ENCODE results near the gene ACACA. TPM values are rescaled to one million over a fixed set of nuclear protein-coding genes. Genes with fewer than 3 reads are reported as not detected.

Gene ACACA
- total and polyA plus RNA-seq, 2 donors (not counting 3 experiments of a cell fraction or from before 2014, with no cell fraction given): 55.3 to 124 TPM

DNA sequence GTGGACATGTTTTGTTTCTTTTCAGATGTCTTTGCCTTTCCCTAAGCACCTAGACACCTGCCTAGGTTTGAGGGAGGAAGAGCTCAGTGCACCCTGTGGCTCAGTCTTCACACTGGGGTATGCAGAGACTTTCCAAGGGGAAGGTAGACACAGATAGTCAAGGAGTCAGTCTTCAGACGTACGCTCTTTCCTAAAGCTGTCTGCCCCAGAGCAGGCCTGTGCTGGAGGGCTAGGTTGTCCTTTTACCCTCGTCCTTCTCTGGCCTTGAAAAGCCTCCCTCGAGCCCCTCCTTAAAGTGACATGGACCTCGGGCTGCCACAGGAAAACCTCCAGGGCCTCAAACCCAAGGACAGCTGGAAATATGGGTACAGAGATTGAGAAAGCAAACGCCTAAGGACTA, 354.2 kb downstream of the ACACA start:
- FAIRE-seq: no peak

More for the DNA sequence above, 354.2 kb downstream of the ACACA start:
- BruUV-seq (replicated peaks): no TSS peak
- Histone ChIP-seq H3K4me1 (ENCODE audit: control insufficient read depth, extremely low read depth, insufficient read depth, low read length) (no peaks in the 10 kb centered on the region), H3K79me2 (ENCODE audit: control insufficient read depth, insufficient read depth, low read length) (no peaks in the 10 kb centered on the region), H3K4me2 (ENCODE audit: insufficient read depth, low read length) (no peak overlapping the region), H3K9ac (replicated peaks; ENCODE audit: extremely low read depth, insufficient read depth, low read length) (no peak overlapping the region), H3K9me1 (replicated peaks; ENCODE audit: control insufficient read depth, extremely low read depth, insufficient read depth, low read length) (no peaks in the 10 kb centered on the region), H3K27me3 (ENCODE audit: control insufficient read depth in 2 of 2, insufficient read depth in 2 of 2, low read length in 2 of 2) (no peaks in the 10 kb centered on the region), H3K4me3 (replicated peaks in 1 of 3; ENCODE audit: insufficient read depth in 1 of 3, low read depth in 1 of 3, low read length in 3 of 3) (no peak overlapping the region), H4K20me1 (replicated peaks; ENCODE audit: control insufficient read depth, extremely low read depth, insufficient read depth, low read length) (no peaks in the 10 kb centered on the region), H3K27ac (ENCODE audit: insufficient read depth, low read depth, low read length) (no peak overlapping the region), H3K36me3 (ENCODE audit: control insufficient read depth in 2 of 2, extremely low read depth in 1 of 2, insufficient read depth in 2 of 2, low read length in 2 of 2) (peaks cover 0 to 8% of the 10 kb centered on the region in 2 experiments), H2AFZ (ENCODE audit: low read depth, low read length) (no peak overlapping the region), H3K9me3 (replicated peaks; ENCODE audit: control insufficient read depth, insufficient read depth, low read length) (no peaks in the 10 kb centered on the region)
- DNase-seq (ENCODE audit: low read depth, low spot score): no peak
- POLR2A ChIA-PET: no interaction called here
- dilution Hi-C loops (cut with MboI; ENCODE audit: extremely low pct_ligation_motif_present, low sequenced_read_pairs): loop anchor here (25.0 kb wide), 1 partner anchor 390 kb away; no protein-coding TSS in a partner anchor
- TF ChIP-seq EZH2 (IDR thresholded peaks at IDR 0.05; ENCODE audit: borderline replicate concordance, low read depth, low read length, severe bottlenecking) (no peak), POLR2A (IDR thresholded peaks at IDR 0.05; ENCODE audit: low read depth, low read length) (no peak), GATA2 (IDR thresholded peaks at IDR 0.05; ENCODE audit: insufficient read depth, insufficient read length, low read depth, low read length) (no peak), POLR2AphosphoS5 (IDR thresholded peaks at IDR 0.05; ENCODE audit: insufficient read depth, low read depth, low read length) (no peak), FOS (IDR thresholded peaks at IDR 0.05; ENCODE audit: borderline replicate concordance, insufficient read depth, low read length) (no peak), JUN (IDR thresholded peaks at IDR 0.05; ENCODE audit: borderline replicate concordance, insufficient read depth, insufficient read length, low read depth) (no peak), MYC (IDR thresholded peaks at IDR 0.05; ENCODE audit: low read depth, low read length) (no peak)
- TF ChIP-seq, protein P1, sequence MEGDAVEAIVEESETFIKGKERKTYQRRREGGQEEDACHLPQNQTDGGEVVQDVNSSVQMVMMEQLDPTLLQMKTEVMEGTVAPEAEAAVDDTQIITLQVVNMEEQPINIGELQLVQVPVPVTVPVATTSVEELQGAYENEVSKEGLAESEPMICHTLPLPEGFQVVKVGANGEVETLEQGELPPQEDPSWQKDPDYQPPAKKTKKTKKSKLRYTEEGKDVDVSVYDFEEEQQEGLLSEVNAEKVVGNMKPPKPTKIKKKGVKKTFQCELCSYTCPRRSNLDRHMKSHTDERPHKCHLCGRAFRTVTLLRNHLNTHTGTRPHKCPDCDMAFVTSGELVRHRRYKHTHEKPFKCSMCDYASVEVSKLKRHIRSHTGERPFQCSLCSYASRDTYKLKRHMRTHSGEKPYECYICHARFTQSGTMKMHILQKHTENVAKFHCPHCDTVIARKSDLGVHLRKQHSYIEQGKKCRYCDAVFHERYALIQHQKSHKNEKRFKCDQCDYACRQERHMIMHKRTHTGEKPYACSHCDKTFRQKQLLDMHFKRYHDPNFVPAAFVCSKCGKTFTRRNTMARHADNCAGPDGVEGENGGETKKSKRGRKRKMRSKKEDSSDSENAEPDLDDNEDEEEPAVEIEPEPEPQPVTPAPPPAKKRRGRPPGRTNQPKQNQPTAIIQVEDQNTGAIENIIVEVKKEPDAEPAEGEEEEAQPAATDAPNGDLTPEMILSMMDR (IDR thresholded peaks at IDR 0.05; ENCODE audit: extremely low read depth in 1 of 2, insufficient read depth in 1 of 2, low read depth in 1 of 2, low read length in 2 of 2): no peak
- TF ChIP-seq, protein P2, sequence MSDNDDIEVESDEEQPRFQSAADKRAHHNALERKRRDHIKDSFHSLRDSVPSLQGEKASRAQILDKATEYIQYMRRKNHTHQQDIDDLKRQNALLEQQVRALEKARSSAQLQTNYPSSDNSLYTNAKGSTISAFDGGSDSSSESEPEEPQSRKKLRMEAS (IDR thresholded peaks at IDR 0.05; ENCODE audit: insufficient read depth, insufficient read length): no peak
- intact Hi-C loops (cut with micrococcal nuclease): no loop called here
- CTCF ChIA-PET: no interaction called here

Data from endothelial cell of umbilical vein (primary cell).